Ureter (tissue), 1 donor: ENCODE results near the gene CNGA4. TPM values are rescaled to one million over a fixed set of nuclear protein-coding genes. Genes with fewer than 3 reads are reported as not detected.

Experiments used
- DNase-seq: peaks from one replicate; pipeline ENCODE4 v3.0.0-alpha.2; 2020; ENCODE audit warnings: low spot score
- total RNA-seq: library from RNA; stranded (reverse); gene quantifications from one replicate; pipeline ENCODE4 v1.2.4, GENCODE V29; 2023
- donor health status: DM: yes; HTN: yes; CAD: no.

CNGA4 gene
- 0.26 TPM for total RNA-seq

- DNase-seq: no peak
These were observed at the start of gene CNGA4 for GRCh38 chr11:6238902-6239301. TSS of gene CNGA4 (plus strand) at chr11:6239089. CDS start at chr11:6239207, 118 bp downstream.

GRCh38 chr11:6191742-6192141 is 47.1 kb upstream of the CNGA4 start:
- no peak for DNase-seq

GRCh38 chr11:6194065-6194581 is 44.8 kb upstream of the CNGA4 start:
- DNase-seq: no peak

- DNase-seq: no peak
These were observed 42.5 kb upstream of the CNGA4 start for GRCh38 chr11:6196396-6196795.

GRCh38 chr11:6197466-6198200 is 41.3 kb upstream of the CNGA4 start:
- no peak for DNase-seq

GRCh38 chr11:6199174-6199810 is 39.6 kb upstream of the CNGA4 start, which contains the start of gene OR52W1:
TSS of gene OR52W1 (plus strand) at chr11:6199224. CDS start at chr11:6199224, 0 bp downstream.
- no peak for DNase-seq

- DNase-seq: no peak
These were observed 37.9 kb upstream of the CNGA4 start for GRCh38 chr11:6200975-6201374.

GRCh38 chr11:6201481-6201880 is 37.4 kb upstream of the CNGA4 start:
- DNase-seq: no peak

GRCh38 chr11:6202041-6202440 is 36.8 kb upstream of the CNGA4 start:
- no peak for DNase-seq

GRCh38 chr11:6203327-6203726 is 35.6 kb upstream of the CNGA4 start:
- DNase-seq: no peak

GRCh38 chr11:6204706-6205105 is 34.2 kb upstream of the CNGA4 start:
- DNase-seq: no peak

- no peak for DNase-seq
These were observed 33.5 kb upstream of the CNGA4 start, which contains the start of gene C11orf42 for GRCh38 chr11:6205366-6205765. TSS of gene C11orf42 (plus strand) at chr11:6205557. CDS start at chr11:6205616, 59 bp downstream.

- no peak for DNase-seq
These were observed 32.3 kb upstream of the CNGA4 start for GRCh38 chr11:6206456-6207180.

GRCh38 chr11:6209801-6210200 is 29.1 kb upstream of the CNGA4 start:
- DNase-seq: no peak

- DNase-seq: no peak
These were observed 28.5 kb upstream of the CNGA4 start for GRCh38 chr11:6210274-6210955.

- no peak for DNase-seq
These were observed 24.4 kb upstream of the CNGA4 start for GRCh38 chr11:6214530-6214929.

GRCh38 chr11:6216501-6216900 is 22.4 kb upstream of the CNGA4 start:
- no peak for DNase-seq

- no peak for DNase-seq
These were observed 21.2 kb upstream of the CNGA4 start for GRCh38 chr11:6217722-6218121.

- DNase-seq: no peak
These were observed 19.5 kb upstream of the CNGA4 start for GRCh38 chr11:6219359-6219758.

GRCh38 chr11:6223854-6224253 is 15.0 kb upstream of the CNGA4 start:
- no peak for DNase-seq

- no peak for DNase-seq
These were observed 14.5 kb upstream of the CNGA4 start for GRCh38 chr11:6224421-6224820.

- DNase-seq: no peak
These were observed 13.9 kb upstream of the CNGA4 start for GRCh38 chr11:6225024-6225423.
